Left renal cortex interstitium (tissue), 4 donors: ENCODE data around the gene SUSD6. TPM values are rescaled to one million over a fixed set of nuclear protein-coding genes. Genes with fewer than 3 reads are reported as not detected.
"Not testable (repeated sequence)": the region's sequence is repeated elsewhere in the genome, so short reads cannot be mapped to it uniquely, and the experiment has no call there.

Source experiments
- DNase-seq, 4 donors: peaks; one replicate each; pipeline ENCODE4 v3.0.0-alpha.2; 2013; ENCODE audit warnings: low read depth in 4 of 4, low spot score in 2 of 4, missing footprints in 1 of 4
- polyA plus RNA-seq, 4 donors: library from polyadenylated mRNA; unstranded; fragments of 120-200 nt; gene quantifications; one replicate each; pipeline ENCODE4 v1.2.1, GENCODE V29; 2013; ENCODE audit not compliant: insufficient read length in 4 of 4

Gene SUSD6
- polyA plus RNA-seq, 4 donors, result 19.8 to 22.8 (median 21.1) TPM

- DNase-seq, result no peak
Observed at GRCh38 chr14:69587389-69587788, 24.0 kb upstream of the SUSD6 start.

GRCh38 chr14:69591317-69591716, 20.1 kb upstream of the SUSD6 start:
- DNase-seq, result no peak

DNA sequence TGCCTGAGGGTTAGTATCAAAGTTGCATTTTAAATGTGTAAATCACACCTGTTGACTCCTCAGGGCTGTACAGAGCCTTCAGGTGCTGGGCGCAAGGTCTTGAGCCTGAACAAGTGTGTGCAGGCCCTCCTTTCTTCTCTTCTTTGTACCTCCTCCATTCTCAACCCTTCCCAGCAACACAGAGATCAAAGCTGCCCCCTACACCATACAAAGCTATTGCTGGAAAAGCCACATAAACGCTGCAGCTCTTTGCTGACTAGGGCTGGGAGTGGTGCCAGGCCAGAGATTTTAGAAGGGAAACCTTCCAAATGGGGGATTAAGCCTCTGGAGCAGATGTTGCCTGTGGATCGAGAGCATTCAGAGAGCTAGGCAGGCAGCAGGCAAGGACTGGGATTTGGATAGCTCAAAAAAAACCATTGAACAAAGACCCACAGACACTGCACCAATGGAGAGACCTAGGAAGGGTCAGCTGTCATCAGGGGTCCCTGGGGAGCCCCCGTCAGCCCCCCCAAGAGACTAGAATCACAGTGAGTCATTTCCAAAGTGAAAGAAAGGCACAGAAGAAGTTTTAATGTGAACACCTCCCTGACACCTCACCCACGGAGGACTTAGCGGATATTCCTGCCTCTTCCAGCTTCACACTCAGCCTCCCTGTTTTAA, 18.2 kb upstream of the SUSD6 start:
- peak in 1 of 4 donors; percentile 47 for DNase-seq

- no peak for DNase-seq
Observed at GRCh38 chr14:69594846-69595245, 16.6 kb upstream of the SUSD6 start.

GRCh38 chr14:69595336-69595735, 16.1 kb upstream of the SUSD6 start:
- no peak for DNase-seq

DNA sequence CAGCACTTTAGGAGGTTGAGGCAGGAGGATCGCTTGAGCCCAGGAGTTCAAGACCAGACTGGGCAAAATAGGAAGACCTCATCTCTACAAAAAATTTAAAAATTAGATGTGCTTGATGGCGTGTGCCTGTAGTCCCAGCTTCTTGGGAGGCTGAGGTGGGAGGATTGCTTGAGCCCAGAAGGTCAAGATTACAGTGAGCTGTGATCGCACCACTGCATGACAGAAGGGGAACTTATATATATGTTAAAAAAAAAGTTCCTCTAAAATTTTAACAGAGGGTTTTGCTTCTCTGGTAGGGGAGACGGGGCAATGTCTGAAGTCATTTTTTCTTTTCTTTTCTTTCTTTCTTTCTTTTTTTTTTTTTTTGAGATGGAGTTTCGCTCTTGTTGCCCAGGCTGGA, 12.0 kb upstream of the SUSD6 start:
- DNase-seq, result not testable (repeated sequence)

DNA sequence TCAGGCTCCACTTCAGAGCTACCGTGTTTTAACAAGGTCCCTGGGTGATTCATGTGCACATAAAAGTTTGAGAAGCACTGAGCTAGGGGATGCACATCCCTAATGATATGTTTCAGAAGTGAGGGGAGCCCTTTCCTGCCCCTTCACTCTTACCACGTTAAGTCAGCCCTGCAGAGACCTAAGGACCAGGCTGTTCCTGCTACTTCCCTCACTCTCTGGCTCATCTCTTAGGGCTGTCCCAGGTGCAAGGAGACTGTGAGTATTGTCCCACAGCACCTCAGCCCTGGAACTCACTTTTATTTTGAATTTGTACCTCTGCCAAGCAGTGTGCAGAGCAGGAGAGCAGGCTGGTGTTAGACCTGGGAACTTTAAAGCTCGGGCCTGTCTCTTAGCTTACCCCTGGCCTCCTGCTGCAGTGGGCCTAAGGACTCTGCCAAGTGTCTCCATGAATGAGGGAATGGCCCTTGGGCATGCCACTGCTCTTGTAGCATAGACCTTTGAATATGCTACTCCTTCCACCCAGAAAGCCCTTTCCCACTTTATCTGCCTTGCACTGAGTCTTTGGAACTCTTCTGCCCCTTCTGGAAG, 11.0 kb upstream of the SUSD6 start:
- DNase-seq, result no peak

- DNase-seq, result no peak
Observed at GRCh38 chr14:69605738-69606137, 5.7 kb upstream of the SUSD6 start.

DNA sequence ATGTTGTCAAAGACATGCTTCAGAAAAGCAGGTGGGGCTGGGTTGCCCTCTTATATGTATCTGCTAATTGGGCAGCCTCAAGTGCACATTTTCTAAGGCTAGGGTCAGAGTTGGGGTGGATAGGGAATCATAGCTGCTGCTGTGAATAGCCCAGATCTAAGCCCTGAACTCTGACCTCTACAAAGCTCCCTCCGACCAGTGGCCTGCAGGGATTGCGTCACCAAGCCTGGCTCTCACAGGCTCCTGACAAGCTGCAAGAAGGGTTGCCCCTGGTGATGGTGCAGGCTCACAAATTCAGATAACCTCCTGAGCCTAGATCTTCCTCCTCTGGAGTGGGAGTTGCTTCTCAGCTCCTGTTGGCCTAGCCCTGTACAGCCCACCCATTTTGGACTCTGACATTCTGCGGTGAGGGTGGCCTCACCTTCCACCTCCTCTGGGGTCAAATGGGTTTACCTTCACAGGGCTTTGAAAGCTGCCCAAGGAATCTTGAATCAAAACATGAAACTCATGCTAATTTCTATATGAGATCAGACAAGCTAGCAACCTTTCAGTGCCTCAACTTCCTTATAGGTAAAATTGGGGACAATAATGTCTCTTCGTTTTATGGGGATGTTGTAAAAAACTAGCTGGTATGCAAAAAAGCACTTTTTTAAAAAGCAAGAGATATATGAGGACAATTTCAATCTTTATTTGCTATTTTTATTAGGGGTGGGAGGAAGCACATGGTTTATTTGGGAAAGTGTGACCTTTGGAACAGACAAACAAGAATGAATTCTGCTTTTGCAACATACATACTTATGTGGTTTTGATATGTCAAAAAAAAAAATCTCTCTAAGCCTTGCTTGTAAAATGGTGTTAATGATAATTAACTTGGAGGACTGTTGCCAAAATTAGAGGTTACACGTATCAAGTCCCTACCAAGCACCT, 4.9 kb upstream of the SUSD6 start:
- no peak for DNase-seq

DNA sequence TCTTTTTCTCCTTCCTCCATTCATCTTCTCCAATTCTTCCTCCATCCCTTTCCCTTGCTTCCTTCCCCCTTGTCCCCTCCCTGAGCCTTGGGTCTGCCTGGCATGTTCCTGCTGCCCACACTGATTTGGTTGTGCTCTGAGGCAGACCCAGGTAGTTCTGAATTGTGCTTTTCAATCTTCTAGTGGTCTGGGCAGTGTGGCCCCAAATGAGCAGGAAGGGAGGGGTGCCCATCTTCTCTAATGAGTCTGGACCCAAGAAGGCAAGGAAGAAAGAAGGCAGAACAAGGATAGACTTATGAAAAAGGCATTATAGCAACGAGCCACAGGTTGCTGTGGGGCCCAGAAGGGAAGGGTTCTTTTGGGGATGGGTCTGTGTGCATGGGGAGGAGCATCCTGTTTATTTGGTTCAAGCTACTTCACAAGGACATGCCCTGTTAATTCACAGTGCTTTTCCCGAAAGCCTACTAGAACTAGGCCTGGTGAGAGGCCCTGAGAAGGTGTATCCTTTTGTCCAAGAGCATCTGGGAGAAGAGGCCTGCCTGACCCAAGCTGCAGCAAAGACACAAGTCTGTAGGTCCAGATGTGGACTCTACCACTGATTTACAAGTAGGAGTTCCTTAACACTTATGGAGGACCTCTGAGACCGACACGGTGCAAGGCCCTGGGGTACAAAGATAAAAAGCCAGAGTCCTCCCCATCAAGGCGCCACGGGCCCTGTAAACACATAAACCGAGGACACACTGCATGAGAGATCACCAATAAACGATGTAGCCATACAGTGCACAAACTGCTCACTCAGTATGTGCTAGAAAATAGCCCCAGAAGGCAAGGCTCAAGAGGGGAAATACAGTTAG, 1.1 kb upstream of the SUSD6 start:
- DNase-seq, result no peak

DNA sequence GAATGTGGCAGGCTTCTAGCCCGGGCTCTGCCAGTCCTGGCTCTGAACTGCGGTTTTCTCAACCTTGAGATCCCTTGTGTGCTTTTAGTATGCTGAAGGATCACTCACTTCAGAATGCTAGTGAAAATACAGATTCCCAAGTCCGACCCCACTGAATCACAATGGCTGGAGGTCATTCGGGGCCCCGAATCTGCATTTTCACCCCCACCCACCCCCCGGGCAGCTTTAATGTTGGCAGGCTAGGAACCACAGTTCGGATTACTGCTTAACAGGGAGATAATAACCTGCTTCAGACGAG, 573 bp upstream of the SUSD6 start:
- DNase-seq, result no peak

- DNase-seq, result no peak
Observed at GRCh38 chr14:69612014-69612782, 802 bp downstream of the SUSD6 start.

GRCh38 chr14:69612783-69613130, 1.4 kb downstream of the SUSD6 start:
- no peak for DNase-seq

- no peak for DNase-seq
Observed at GRCh38 chr14:69613312-69614073, 2.1 kb downstream of the SUSD6 start.

- no peak for DNase-seq
Observed at GRCh38 chr14:69614592-69614991, 3.2 kb downstream of the SUSD6 start.

- no peak for DNase-seq
Observed at GRCh38 chr14:69615121-69615495, 3.7 kb downstream of the SUSD6 start.

DNA sequence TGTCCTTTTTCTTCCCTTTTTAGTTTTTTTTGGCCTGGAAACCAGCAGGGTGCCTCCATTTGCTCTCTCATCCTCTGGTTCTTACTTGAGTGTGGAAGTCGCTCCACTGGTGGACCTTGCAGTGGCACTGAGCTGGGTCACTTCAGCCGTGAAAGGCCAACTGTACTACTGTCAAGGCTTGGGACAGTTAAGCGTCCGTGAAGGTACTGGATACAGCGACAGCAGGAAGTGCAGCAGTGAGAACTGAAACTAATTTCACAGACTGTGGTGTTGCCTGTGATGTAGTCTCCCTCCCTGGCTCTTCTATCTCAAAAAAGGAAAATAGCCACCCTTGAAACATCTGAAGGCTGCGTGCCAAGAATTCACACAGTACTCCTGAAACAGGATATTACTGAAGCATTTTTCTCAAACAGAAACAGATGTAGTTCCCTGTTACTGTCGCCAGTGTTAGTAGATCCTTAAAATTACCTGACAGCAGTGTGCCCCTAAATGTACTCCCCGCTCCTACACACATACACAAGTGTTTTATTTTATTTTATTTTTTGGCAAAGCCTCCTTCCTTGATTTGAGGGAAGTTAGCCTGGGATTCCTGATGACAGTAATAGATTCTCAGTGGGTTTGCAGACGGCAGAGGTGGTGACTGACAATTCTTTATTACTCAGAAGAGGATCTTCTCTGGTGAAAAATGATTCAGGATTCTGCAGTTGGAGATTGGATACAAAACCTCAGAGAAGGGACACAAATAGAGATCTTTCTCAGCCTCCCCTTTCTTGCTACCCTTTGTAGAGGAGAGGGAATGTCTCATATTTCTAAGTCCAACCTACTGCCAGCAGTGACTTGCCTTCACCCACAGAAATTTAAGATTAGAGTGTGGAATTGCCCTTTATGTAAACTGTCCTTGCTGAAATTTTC, 4.4 kb downstream of the SUSD6 start:
- no peak for DNase-seq

DNA sequence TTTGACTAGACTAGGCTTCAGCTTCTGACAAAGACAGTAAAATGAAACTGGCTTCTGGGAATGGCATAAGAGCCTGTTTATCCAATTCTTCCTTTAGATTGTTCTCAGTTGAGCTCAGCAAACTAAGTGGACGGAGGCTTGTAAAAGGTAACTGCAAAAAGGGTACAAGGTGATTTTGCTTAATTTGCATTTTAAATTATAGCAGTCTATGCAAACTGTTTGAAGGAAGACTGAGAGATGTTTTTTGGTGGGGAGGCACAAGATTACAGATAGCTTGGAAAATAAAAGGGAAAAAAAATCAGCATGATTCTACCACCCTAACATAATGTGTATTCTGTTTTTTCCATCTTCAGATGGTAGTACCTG, 5.0 kb downstream of the SUSD6 start:
- DNase-seq, result no peak

- no peak for DNase-seq
Observed at GRCh38 chr14:69617796-69618195, 6.4 kb downstream of the SUSD6 start.
